Thyroid gland (tissue), 4 donors: ENCODE results near the gene GREB1L. TPM values are rescaled to one million over a fixed set of nuclear protein-coding genes. Genes with fewer than 3 reads are reported as not detected.
A peak's percentile ranks its signal among the peaks of the same experiment; 100 is the strongest.

Source experiments
- DNase-seq, 2 donors: peaks; one replicate each; pipeline ENCODE4 v3.0.0-alpha.2; 2019
- H3K27ac ChIP-seq, 3 donors: fragments of 200-600 bp; sonication (generic); 1 replicate in 2 of 3; 2 replicates in 1 of 3; pipeline ENCODE4 v1.5.1; 2016 to 2019; ENCODE audit warnings: mild to moderate bottlenecking in 1 of 3, moderate library complexity in 1 of 3
- H3K27me3 ChIP-seq: fragments of 200-600 bp; sonication (generic); one replicate; pipeline ENCODE4 v1.5.1; 2019
- H3K36me3 ChIP-seq, 2 donors: fragments of 200-600 bp; sonication (generic); one replicate each; pipeline ENCODE4 v1.5.1; 2016 to 2019
- H3K4me1 ChIP-seq, 2 donors: fragments of 200-600 bp; sonication (generic); one replicate each; pipeline ENCODE4 v1.5.1; 2017 to 2019
- H3K4me3 ChIP-seq, 3 donors: fragments of 200-600 bp; sonication (generic); replicated peaks in 1 of 3; 1 replicate in 2 of 3; 2 replicates in 1 of 3; pipeline ENCODE4 v1.5.1; 2016; ENCODE audit warnings: mild to moderate bottlenecking in 1 of 3
- H3K9me3 ChIP-seq: fragments of 200-600 bp; sonication (generic); one replicate; pipeline ENCODE4 v1.5.1; 2017
- POLR2A ChIP-seq, 2 donors: fragments of 450-650 bp; IDR thresholded peaks; one replicate each; pipeline ENCODE4 v1.6.1; 2017; ENCODE audit warnings: antibody characterized with exemption in 2 of 2, mild to moderate bottlenecking in 2 of 2, moderate library complexity in 1 of 2
- WGBS, 2 donors: methylation state at CpG; one replicate each; pipeline ENCODE4 v1.1.5; 2017; 5-methylcytosine and 5-hydroxymethylcytosine counted together
- intact Hi-C: fragments of 100-400 bp; cut with DNase I; formaldehyde crosslinking; loops from one replicate; pipeline ENCODE4 v1.15.1; 2023
- total RNA-seq, 4 donors: library from RNA; depleted of rRNA; stranded (reverse); fragments of >200 nt; gene quantifications; one replicate each; pipeline ENCODE4 v1.2.3, GENCODE V29; 2016
- TF ChIP-seq, protein P1 (sequence below), 6 experiments: fragments of 200-600 bp in 3 of 6; fragments of 450-650 bp in 3 of 6; sonication (generic) in 3 of 6; IDR thresholded peaks; one replicate each; pipeline ENCODE4 v1.5.1; 2016 to 2019; ENCODE audit warnings: antibody characterized with exemption in 6 of 6, mild to moderate bottlenecking in 2 of 6, inconsistent platforms in 1 of 6, moderate library complexity in 1 of 6

Gene GREB1L
- total RNA-seq, 4 donors from 2014 or later: 25.0 to 43.5 (median 31.8) TPM

DNA sequence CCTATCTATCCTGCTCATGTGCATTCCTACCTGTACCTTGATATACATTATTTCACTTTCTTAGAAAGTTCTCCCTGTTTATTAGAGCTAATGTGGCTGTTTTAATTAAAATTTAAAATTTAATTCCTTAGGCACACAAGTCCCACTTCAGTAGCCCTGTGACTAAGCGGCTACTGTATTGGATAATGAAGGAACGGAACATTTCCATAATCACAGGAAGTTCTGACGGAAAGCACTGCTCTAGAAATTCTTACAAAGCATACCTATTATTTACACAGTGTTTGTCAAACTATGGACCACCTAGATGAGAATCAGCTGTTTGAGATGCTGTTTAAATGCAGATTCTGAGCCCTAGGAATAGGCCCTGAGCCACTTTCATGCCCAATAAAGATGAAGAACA, 13.2 kb downstream of the GREB1L start:
- DNase-seq: no peak
- H3K27me3 ChIP-seq: no peaks in the 10 kb centered on the region
- H3K4me3 ChIP-seq: no peak overlapping the region
- no peak for TF ChIP-seq POLR2A (IDR thresholded peaks at IDR 0.05)
- TF ChIP-seq, protein P1, sequence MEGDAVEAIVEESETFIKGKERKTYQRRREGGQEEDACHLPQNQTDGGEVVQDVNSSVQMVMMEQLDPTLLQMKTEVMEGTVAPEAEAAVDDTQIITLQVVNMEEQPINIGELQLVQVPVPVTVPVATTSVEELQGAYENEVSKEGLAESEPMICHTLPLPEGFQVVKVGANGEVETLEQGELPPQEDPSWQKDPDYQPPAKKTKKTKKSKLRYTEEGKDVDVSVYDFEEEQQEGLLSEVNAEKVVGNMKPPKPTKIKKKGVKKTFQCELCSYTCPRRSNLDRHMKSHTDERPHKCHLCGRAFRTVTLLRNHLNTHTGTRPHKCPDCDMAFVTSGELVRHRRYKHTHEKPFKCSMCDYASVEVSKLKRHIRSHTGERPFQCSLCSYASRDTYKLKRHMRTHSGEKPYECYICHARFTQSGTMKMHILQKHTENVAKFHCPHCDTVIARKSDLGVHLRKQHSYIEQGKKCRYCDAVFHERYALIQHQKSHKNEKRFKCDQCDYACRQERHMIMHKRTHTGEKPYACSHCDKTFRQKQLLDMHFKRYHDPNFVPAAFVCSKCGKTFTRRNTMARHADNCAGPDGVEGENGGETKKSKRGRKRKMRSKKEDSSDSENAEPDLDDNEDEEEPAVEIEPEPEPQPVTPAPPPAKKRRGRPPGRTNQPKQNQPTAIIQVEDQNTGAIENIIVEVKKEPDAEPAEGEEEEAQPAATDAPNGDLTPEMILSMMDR (IDR thresholded peaks at IDR 0.05): no peak
- 78 to 89% methylated on average over 3 of the region's 3 CpGs for WGBS, 2 donors
- H3K36me3 ChIP-seq: no peaks in the 10 kb centered on the region
- no peak overlapping the region for H3K27ac ChIP-seq
- intact Hi-C loops: no loop called here
- H3K9me3 ChIP-seq: no peaks in the 10 kb centered on the region
- H3K4me1 ChIP-seq: peaks cover 0 to 4% of the 10 kb centered on the region in 2 donors

DNA sequence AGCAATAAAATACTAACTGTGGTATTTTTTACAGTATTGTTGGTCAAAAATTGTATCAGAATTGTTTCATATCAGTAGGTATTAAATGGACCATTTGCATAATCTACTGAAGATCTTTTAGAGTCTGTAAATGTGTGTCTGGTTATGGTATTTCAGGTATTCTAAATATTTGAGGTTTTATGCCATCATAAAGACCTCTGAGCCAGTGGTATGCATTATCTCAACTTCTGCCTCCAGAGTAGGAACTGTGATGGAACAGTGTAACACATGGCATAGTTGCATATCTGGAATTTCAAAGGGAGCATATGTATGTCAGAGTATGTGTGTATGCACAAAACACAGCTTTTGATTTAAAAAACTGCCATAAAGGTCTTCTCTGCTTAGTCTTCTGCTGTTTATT, 15.4 kb downstream of the GREB1L start:
- TF ChIP-seq, protein P1 (IDR thresholded peaks at IDR 0.05): no peak
- TF ChIP-seq POLR2A (IDR thresholded peaks at IDR 0.05): no peak
- H3K27me3 ChIP-seq: no peaks in the 10 kb centered on the region
- H3K36me3 ChIP-seq: no peaks in the 10 kb centered on the region
- no peak overlapping the region for H3K27ac ChIP-seq
- H3K4me3 ChIP-seq: no peak overlapping the region
- no peak for DNase-seq
- no peaks in the 10 kb centered on the region for H3K9me3 ChIP-seq
- H3K4me1 ChIP-seq: peaks cover 6 to 17% of the 10 kb centered on the region in 2 donors
- intact Hi-C loops: no loop called here

DNA sequence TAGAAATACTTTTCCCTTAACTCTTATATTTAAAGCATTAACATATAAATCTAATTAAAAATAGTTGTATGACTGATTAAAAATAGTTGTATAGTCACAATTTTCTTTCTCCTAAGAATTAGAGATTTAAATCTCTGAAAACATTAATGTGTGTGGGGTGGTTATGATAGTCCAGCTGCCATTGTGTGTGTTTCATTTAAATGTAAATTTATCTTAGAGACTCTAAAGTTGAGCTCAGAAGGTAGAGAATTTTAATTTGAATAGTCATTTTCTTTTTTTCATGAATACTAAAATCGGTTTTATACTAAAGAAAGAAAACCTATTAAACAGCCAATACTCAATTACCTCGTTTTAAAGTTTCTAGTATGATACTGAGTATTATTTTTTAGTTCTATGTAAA, 18.6 kb downstream of the GREB1L start:
- WGBS, 2 donors: 79 to 85% methylated on average over 2 of the region's 2 CpGs

GRCh38 chr18:21261352-21261751, 19.3 kb downstream of the GREB1L start:
- no peak overlapping the region for H3K27ac ChIP-seq
- H3K9me3 ChIP-seq: no peaks in the 10 kb centered on the region
- peaks cover 38 to 43% of the 10 kb centered on the region in 2 donors for H3K4me1 ChIP-seq
- DNase-seq: no peak
- H3K27me3 ChIP-seq: no peaks in the 10 kb centered on the region
- TF ChIP-seq, protein P1 (IDR thresholded peaks at IDR 0.05): no peak
- TF ChIP-seq POLR2A (IDR thresholded peaks at IDR 0.05): no peak
- no peak overlapping the region for H3K4me3 ChIP-seq
- 98 to 100% methylated on average over 1 of the region's 1 CpG for WGBS, 2 donors
- intact Hi-C loops: no loop called here
- H3K36me3 ChIP-seq: no peaks in the 10 kb centered on the region

More for the DNA sequence above, 18.6 kb downstream of the GREB1L start:
- no peaks in the 10 kb centered on the region for H3K27me3 ChIP-seq
- H3K9me3 ChIP-seq: no peaks in the 10 kb centered on the region
- no peak for TF ChIP-seq POLR2A (IDR thresholded peaks at IDR 0.05)
- TF ChIP-seq, protein P1 (IDR thresholded peaks at IDR 0.05): no peak
- H3K36me3 ChIP-seq: no peaks in the 10 kb centered on the region
- DNase-seq: no peak
- H3K27ac ChIP-seq: no peak overlapping the region
- H3K4me1 ChIP-seq: peaks cover 32 to 44% of the 10 kb centered on the region in 2 donors
- H3K4me3 ChIP-seq: no peak overlapping the region
- intact Hi-C loops: no loop called here

GRCh38 chr18:21262244-21262643, 20.2 kb downstream of the GREB1L start:
- no peak overlapping the region for H3K4me3 ChIP-seq
- no peaks in the 10 kb centered on the region for H3K27me3 ChIP-seq
- H3K9me3 ChIP-seq: no peaks in the 10 kb centered on the region
- TF ChIP-seq, protein P1 (IDR thresholded peaks at IDR 0.05): no peak
- no peak for TF ChIP-seq POLR2A (IDR thresholded peaks at IDR 0.05)
- H3K27ac ChIP-seq: peak overlapping the region in 1 of 3 donors; percentile 20
- 36 to 47% methylated on average over 2 of the region's 2 CpGs for WGBS, 2 donors
- intact Hi-C loops: no loop called here
- no peaks in the 10 kb centered on the region for H3K36me3 ChIP-seq
- DNase-seq: no peak
- peaks cover 40 to 44% of the 10 kb centered on the region in 2 donors for H3K4me1 ChIP-seq
